Mesothelial cell of epicardium (in vitro differentiated cells): ENCODE results near the gene STAC3. TPM values are rescaled to one million over a fixed set of nuclear protein-coding genes. Genes with fewer than 3 reads are reported as not detected.

Source experiments
- DNase-seq, 2 experiments: peaks; one replicate each; pipeline ENCODE4 v3.0.0; 2021; ENCODE audit warnings: low spot score in 2 of 2; ENCODE audit not compliant: unreplicated experiment in 2 of 2
- H3K27ac Mint-ChIP-seq: 2 replicates; pipeline ENCODE4 v1.8.0; 2021; ENCODE audit warnings: mixed read lengths
- H3K27me3 Mint-ChIP-seq: 2 replicates; pipeline ENCODE4 v1.8.0; 2021; ENCODE audit warnings: low read depth, mixed read lengths
- H3K36me3 Mint-ChIP-seq: 2 replicates; pipeline ENCODE4 v1.8.0; 2021; ENCODE audit warnings: mixed read lengths
- H3K4me1 Mint-ChIP-seq: 2 replicates; pipeline ENCODE4 v1.8.0; 2021; ENCODE audit warnings: mixed read lengths
- H3K4me3 Mint-ChIP-seq: 2 replicates; pipeline ENCODE4 v1.8.0; 2021; ENCODE audit warnings: mild to moderate bottlenecking, moderate library complexity, mixed read lengths
- H3K9me3 Mint-ChIP-seq: 2 replicates; pipeline ENCODE4 v1.8.0; 2021; ENCODE audit warnings: mixed read lengths
- CTCF ChIP-seq: fragments of 200-600 bp; sonication (generic); IDR thresholded peaks from one replicate; pipeline ENCODE4 v1.5.0; 2021; ENCODE audit warnings: antibody characterized with exemption; ENCODE audit not compliant: unreplicated experiment
- total RNA-seq: library from RNA; stranded (reverse); gene quantifications from 3 replicates; pipeline ENCODE4 v1.2.1, GENCODE V29; 2021

Gene STAC3
- total RNA-seq, 1 donor from 2014 or later = 9.8 TPM

DNA sequence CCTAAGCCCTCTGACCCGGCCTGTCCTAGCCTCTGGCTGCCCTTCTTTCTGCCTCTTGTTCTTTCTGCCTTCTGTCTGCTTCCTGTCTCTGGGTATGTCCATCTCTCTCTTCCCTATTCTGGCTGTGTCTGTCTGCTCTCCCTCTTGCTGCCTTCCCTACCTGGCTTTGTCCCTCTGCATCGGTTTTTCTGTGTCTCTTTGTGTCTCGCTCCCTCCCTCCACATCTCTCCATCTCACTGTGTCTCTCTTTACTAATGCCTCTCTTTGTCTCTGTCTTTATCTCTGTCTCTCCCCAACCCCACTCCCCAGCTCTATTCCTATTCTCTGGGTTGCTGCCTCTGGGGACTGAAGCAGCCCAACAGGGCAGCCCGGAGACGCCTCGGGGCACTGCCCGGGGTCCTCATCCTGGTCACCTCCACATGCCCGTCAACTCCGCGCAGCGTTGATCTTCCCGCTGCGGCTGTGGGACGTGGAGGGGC is 11.4 kb downstream of the STAC3 start:
- Mint-ChIP-seq H3K36me3 (peaks cover under 1% of the 10 kb centered on the region), H3K4me1 (peaks cover 48% of the 10 kb centered on the region), H3K9me3 (no peaks in the 10 kb centered on the region), H3K27ac (no peak overlapping the region), H3K4me3 (peak overlapping the region; percentile 78), H3K27me3 (peaks cover 96% of the 10 kb centered on the region)
- DNase-seq = no peak
- no peak for TF ChIP-seq CTCF

DNA sequence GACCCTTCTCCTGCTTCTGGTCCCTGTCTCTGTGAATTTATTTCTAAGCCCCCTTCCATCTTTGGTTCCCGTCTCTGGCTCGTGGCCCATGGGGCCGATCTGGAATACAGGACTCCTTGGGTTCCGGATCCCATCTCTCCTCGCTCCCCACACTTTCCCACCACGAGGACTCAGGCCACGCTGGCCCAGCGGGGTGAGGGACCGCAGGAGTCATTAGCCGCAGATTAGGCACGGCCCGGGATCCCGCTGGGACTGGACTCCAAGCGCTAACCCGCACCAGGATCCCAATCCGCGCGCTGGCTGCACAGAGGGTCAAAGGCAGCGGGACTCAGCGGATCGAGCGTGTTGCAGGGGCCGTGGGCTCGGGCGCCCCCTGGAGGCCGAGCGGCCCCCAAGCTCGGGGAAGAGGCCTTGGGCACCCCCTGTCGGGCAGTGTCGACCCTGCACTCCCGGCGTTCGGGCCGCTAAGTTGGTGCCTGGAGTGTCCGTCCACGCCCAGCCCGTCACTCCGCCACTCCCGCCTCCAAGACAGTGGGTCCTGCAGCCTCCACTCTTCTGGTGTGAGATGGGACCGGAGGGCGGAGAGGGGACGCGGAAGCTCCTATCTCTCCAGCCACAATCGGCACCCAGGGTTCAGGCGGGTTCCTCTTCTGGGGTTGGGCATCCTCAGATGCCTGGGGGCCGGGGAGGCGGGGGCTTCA is 12.0 kb downstream of the STAC3 start:
- no peaks in the 10 kb centered on the region for H3K9me3 Mint-ChIP-seq
- H3K27ac Mint-ChIP-seq = no peak overlapping the region
- H3K4me1 Mint-ChIP-seq = peaks cover 48% of the 10 kb centered on the region
- peak; percentile 80 to 95 for DNase-seq
- peak overlapping the region; percentile 78 for H3K4me3 Mint-ChIP-seq
- TF ChIP-seq CTCF = peak; percentile 100
- peaks cover 96% of the 10 kb centered on the region for H3K27me3 Mint-ChIP-seq
- peaks cover 7% of the 10 kb centered on the region for H3K36me3 Mint-ChIP-seq

DNA sequence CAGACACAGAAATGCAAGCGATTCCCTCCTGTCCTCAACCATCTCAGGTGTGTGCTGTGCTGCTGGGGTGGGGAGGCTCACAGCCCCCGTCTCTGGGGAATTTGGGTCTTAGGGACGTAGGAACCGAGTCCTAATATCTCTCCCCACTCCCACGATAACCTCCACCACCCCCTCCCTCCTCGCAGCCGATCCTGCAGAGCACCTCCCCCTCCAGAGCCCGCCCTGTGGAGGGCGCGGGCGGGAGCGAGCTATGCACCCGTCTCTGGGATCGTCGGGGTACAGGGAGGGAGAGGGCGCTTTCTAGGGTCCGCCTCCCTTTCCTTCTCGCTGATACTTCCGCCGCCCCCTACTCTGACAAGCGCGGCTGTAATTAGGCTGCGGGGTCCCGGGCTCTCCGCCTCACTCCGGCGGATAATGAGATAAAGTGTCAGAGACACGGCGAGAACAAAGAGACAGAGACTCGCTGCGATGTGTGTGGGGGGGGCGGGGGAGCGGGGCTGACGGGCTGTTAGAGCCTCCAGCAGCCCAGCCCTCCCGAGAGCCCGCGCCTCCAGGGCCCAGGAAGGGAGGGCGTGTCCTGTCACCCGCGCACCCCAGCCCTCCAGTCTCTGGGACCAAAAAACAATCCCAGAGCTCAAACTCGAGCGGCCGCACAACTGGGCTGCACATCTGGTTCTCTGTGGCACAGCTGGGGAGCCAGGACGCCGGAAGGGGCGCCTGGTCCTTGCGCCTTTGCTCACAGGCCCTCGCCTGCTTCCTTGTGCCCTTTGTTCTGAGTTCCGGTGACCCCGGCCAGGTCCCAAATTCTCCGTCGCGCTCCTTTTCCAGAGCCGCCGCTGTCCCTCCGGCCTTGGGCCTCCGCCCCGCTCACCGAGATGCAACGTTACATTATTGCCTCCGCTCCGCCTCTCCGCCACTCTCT is 12.8 kb downstream of the STAC3 start:
- Mint-ChIP-seq H3K9me3 (no peaks in the 10 kb centered on the region), H3K4me1 (peaks cover 45% of the 10 kb centered on the region), H3K36me3 (peaks cover 13% of the 10 kb centered on the region), H3K27me3 (peaks cover 88% of the 10 kb centered on the region), H3K4me3 (peak overlapping the region; percentile 78), H3K27ac (no peak overlapping the region)
- no peak for DNase-seq
- TF ChIP-seq CTCF = no peak

GRCh38 chr12:57237596-57237931 is 13.4 kb downstream of the STAC3 start:
- peaks cover 40% of the 10 kb centered on the region for H3K4me1 Mint-ChIP-seq
- H3K9me3 Mint-ChIP-seq = no peaks in the 10 kb centered on the region
- no peak for DNase-seq
- no peak for TF ChIP-seq CTCF
- peak overlapping the region; percentile 59 for H3K4me3 Mint-ChIP-seq
- peaks cover 17% of the 10 kb centered on the region for H3K36me3 Mint-ChIP-seq
- peaks cover 82% of the 10 kb centered on the region for H3K27me3 Mint-ChIP-seq
- no peak overlapping the region for H3K27ac Mint-ChIP-seq

DNA sequence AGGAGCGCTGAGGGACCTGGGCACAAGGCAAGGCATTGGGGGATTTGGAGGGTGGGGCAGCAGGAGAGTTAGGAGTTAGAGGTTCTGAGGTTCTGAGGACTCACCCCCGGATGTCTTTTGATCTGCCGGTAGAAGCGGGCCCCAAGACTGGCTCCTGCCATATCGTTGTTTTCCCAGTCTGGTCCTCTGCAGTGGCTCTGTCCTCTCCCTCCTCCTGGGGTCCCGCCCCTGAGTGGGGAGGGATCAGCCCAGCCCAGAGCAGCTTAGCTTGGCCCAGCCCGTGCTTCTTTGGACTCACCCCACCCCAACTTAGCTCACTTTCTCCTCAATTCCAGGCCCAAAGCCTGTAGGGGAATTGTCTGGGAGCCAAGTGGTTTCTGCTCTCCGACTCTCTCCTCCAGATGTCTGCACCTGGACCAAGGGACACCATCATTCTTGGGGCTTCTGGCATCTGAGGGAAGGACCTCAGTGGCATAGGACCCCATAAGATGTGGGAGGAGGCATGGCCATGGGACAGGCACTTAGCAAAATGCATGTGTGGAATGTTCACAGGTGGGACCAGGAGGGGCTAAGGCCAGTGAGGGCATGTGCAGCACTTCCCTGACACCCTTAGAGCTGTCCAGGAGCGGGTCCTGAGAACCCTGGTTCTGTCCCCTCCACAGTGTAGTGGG is 13.9 kb downstream of the STAC3 start:
- H3K4me1 Mint-ChIP-seq = peaks cover 38% of the 10 kb centered on the region

More for the DNA sequence above, 13.9 kb downstream of the STAC3 start:
- Mint-ChIP-seq H3K27me3 (peaks cover 77% of the 10 kb centered on the region), H3K27ac (no peak overlapping the region), H3K36me3 (peaks cover 20% of the 10 kb centered on the region), H3K4me3 (peak overlapping the region; percentile 59), H3K9me3 (no peaks in the 10 kb centered on the region)
- TF ChIP-seq CTCF = no peak
- no peak for DNase-seq
